ENCODE measurements around the gene TAGLN2. TPM values are rescaled to one million over a fixed set of nuclear protein-coding genes. Genes with fewer than 3 reads are reported as not detected.
A peak's percentile ranks its signal among the peaks of the same experiment; 100 is the strongest.

The TAGLN2 gene
- total RNA-seq, 1 donor from 2014 or later, result 276 TPM

- DNase-seq, result no peak
These were observed 10.0 kb upstream of the TAGLN2 start for GRCh38 chr1:159935305-159935704.

- no peak for DNase-seq
These were observed 9.1 kb upstream of the TAGLN2 start for GRCh38 chr1:159934136-159935039.

GRCh38 chr1:159933347-159933746 lies 8.0 kb upstream of the TAGLN2 start:
- DNase-seq, result no peak

- no peak for DNase-seq
These were observed 7.3 kb upstream of the TAGLN2 start for GRCh38 chr1:159932296-159933285.

GRCh38 chr1:159931795-159932173 lies 6.5 kb upstream of the TAGLN2 start:
- no peak for DNase-seq

- no peak for DNase-seq
These were observed 5.9 kb upstream of the TAGLN2 start for GRCh38 chr1:159931101-159931794.

GRCh38 chr1:159930634-159931033 lies 5.3 kb upstream of the TAGLN2 start:
- DNase-seq, result no peak

GRCh38 chr1:159930216-159930615 lies 4.9 kb upstream of the TAGLN2 start:
- DNase-seq, result no peak

- no peak for DNase-seq
These were observed 4.1 kb upstream of the TAGLN2 start for GRCh38 chr1:159929155-159930051.

- DNase-seq, result no peak
These were observed 3.3 kb upstream of the TAGLN2 start for GRCh38 chr1:159928491-159929050.

- no peak for DNase-seq
These were observed 2.6 kb upstream of the TAGLN2 start for GRCh38 chr1:159927849-159928431.

- no peak for DNase-seq
These were observed 2.0 kb upstream of the TAGLN2 start for GRCh38 chr1:159927211-159927848.

GRCh38 chr1:159925719-159926078 lies 392 bp upstream of the TAGLN2 start:
- no peak for DNase-seq

- peak; percentile 95 for DNase-seq
These were observed 1.1 kb downstream of the TAGLN2 start for GRCh38 chr1:159924025-159924790.

- DNase-seq, result peak; percentile 97
These were observed 1.9 kb downstream of the TAGLN2 start for GRCh38 chr1:159923203-159924024.

- peak; percentile 52 for DNase-seq
These were observed 2.6 kb downstream of the TAGLN2 start for GRCh38 chr1:159922511-159923202.

- peak; percentile 40 for DNase-seq
These were observed 3.4 kb downstream of the TAGLN2 start for GRCh38 chr1:159921700-159922504.

All from dermis blood vessel endothelial cell (primary cell).